ENCODE results near the gene NPHP4.

DNA sequence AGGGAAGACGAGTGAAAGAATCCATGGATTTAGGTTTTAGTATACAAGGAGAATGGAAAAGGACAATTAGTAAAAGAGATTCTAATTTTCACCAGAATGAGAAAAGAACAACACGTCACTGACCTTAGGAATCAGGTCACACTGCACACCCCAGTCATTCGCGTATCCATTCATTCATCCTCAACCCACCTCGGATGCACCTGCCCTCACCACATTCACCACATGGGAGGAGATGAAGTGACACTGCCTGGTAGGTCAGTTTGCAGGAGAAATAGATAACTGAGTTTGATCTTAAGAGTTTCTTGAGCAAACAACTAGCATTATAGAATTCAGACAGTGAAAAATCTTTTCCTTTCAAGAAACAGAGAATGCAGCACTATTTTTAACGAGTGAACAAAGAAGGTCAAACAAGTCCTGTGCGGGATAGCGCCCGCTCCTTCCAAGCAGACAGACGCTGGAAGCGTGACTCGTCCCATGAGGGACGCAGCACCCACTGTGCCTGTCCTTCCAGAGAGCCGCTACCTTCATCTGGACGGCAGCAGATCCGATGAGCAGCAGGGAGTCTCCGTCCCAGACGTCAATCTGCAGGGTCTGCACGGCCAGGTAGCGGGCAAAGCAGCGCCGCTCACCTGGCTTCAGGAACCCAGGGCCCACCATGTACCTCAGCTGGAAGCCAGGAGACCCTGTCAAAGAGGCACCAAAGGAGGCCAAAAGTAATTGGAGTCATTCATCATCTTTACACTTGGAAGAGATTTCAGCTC is 101.7 kb downstream of the NPHP4 start:
- TF ChIP-seq, protein P1, sequence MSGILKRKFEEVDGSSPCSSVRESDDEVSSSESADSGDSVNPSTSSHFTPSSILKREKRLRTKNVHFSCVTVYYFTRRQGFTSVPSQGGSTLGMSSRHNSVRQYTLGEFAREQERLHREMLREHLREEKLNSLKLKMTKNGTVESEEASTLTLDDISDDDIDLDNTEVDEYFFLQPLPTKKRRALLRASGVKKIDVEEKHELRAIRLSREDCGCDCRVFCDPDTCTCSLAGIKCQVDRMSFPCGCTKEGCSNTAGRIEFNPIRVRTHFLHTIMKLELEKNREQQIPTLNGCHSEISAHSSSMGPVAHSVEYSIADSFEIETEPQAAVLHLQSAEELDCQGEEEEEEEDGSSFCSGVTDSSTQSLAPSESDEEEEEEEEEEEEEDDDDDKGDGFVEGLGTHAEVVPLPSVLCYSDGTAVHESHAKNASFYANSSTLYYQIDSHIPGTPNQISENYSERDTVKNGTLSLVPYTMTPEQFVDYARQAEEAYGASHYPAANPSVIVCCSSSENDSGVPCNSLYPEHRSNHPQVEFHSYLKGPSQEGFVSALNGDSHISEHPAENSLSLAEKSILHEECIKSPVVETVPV (CRISPR knock-in tag; IDR thresholded peaks at IDR 0.05), result no peak
- TF ChIP-seq, protein P2, sequence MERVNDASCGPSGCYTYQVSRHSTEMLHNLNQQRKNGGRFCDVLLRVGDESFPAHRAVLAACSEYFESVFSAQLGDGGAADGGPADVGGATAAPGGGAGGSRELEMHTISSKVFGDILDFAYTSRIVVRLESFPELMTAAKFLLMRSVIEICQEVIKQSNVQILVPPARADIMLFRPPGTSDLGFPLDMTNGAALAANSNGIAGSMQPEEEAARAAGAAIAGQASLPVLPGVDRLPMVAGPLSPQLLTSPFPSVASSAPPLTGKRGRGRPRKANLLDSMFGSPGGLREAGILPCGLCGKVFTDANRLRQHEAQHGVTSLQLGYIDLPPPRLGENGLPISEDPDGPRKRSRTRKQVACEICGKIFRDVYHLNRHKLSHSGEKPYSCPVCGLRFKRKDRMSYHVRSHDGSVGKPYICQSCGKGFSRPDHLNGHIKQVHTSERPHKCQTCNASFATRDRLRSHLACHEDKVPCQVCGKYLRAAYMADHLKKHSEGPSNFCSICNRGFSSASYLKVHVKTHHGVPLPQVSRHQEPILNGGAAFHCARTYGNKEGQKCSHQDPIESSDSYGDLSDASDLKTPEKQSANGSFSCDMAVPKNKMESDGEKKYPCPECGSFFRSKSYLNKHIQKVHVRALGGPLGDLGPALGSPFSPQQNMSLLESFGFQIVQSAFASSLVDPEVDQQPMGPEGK (CRISPR knock-in tag; IDR thresholded peaks at IDR 0.05; ENCODE audit: borderline replicate concordance), result no peak
- TF ChIP-seq ESRRG (CRISPR knock-in tag; IDR thresholded peaks at IDR 0.05) (no peak), OSR1 (CRISPR knock-in tag; IDR thresholded peaks at IDR 0.05) (no peak), RARB (CRISPR knock-in tag; IDR thresholded peaks at IDR 0.05) (no peak), ARNTL (CRISPR knock-in tag; IDR thresholded peaks at IDR 0.05; ENCODE audit: borderline replicate concordance, low read depth) (no peak)
- TF ChIP-seq, protein P3, sequence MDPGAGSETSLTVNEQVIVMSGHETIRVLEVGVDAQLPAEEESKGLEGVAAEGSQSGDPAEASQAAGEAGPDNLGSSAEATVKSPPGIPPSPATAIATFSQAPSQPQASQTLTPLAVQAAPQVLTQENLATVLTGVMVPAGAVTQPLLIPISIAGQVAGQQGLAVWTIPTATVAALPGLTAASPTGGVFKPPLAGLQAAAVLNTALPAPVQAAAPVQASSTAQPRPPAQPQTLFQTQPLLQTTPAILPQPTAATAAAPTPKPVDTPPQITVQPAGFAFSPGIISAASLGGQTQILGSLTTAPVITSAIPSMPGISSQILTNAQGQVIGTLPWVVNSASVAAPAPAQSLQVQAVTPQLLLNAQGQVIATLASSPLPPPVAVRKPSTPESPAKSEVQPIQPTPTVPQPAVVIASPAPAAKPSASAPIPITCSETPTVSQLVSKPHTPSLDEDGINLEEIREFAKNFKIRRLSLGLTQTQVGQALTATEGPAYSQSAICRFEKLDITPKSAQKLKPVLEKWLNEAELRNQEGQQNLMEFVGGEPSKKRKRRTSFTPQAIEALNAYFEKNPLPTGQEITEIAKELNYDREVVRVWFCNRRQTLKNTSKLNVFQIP (CRISPR knock-in tag; IDR thresholded peaks at IDR 0.05; ENCODE audit: borderline replicate concordance, low read depth), result no peak
